OCI-LY1 (cell line): ENCODE data around the gene B3GALNT2.

Experiments used
- H2AFZ ChIP-seq: fragments of 200-600 bp; sonication (generic), shearing (Covaris generic); 2 replicates; pipeline ENCODE4 v1.6.0; 2014; ENCODE audit warnings: antibody characterized with exemption, mild to moderate bottlenecking, low read length
- H3F3A ChIP-seq: fragments of 200-600 bp; sonication (generic), shearing (Covaris generic); 2 replicates; pipeline ENCODE4 v1.6.0; 2014; ENCODE audit warnings: mild to moderate bottlenecking, antibody characterized with exemption, low read length, moderate library complexity; ENCODE audit not compliant: insufficient read depth
- H3K27ac ChIP-seq: fragments of 200-600 bp; sonication (generic); 2 replicates; pipeline ENCODE4 v1.5.1; 2014; ENCODE audit warnings: low read length, mixed run types, mild to moderate bottlenecking, low read depth; ENCODE audit not compliant: poor library complexity, severe bottlenecking
- H3K27me3 ChIP-seq: fragments of 200-600 bp; sonication (generic); 2 replicates; pipeline ENCODE4 v1.6.0; 2014; ENCODE audit warnings: antibody characterized with exemption, mild to moderate bottlenecking, low read length, moderate library complexity; ENCODE audit not compliant: insufficient read depth
- H3K36me3 ChIP-seq: fragments of 200-600 bp; sonication (generic); 2 replicates; pipeline ENCODE4 v1.6.1; 2014; ENCODE audit warnings: mild to moderate bottlenecking, antibody characterized with exemption, low read length, moderate library complexity, mixed read lengths; ENCODE audit not compliant: insufficient read depth
- H3K4me1 ChIP-seq: fragments of 200-600 bp; sonication (generic); 2 replicates; pipeline ENCODE4 v1.5.1; 2014; ENCODE audit warnings: mild to moderate bottlenecking, low read length, moderate library complexity; ENCODE audit not compliant: insufficient read depth, severe bottlenecking
- H3K4me2 ChIP-seq: fragments of 200-600 bp; sonication (generic), shearing (Covaris generic); 2 replicates; pipeline ENCODE4 v1.6.1; 2014; ENCODE audit warnings: low read length
- H3K4me3 ChIP-seq: fragments of 200-600 bp; sonication (generic); 2 replicates; pipeline ENCODE4 v1.5.1; 2014; ENCODE audit warnings: low read length, low read depth, mild to moderate bottlenecking, mixed read lengths; ENCODE audit not compliant: poor library complexity, severe bottlenecking
- H3K79me2 ChIP-seq: fragments of 200-600 bp; shearing (Covaris generic); 2 replicates; pipeline ENCODE4 v1.6.1; 2016; ENCODE audit warnings: mixed run types, low read length, mixed read lengths; ENCODE audit not compliant: insufficient read depth
- H3K9ac ChIP-seq: fragments of 200-600 bp; sonication (generic), shearing (Covaris generic); 2 replicates; pipeline ENCODE4 v1.6.1; 2014; ENCODE audit warnings: mild to moderate bottlenecking, low read length, mixed read lengths
- H3K9me2 ChIP-seq: fragments of 200-600 bp; sonication (generic), shearing (Covaris generic); 2 replicates; pipeline ENCODE4 v1.6.1; 2014; ENCODE audit warnings: low read depth, mild to moderate bottlenecking, low read length, mixed read lengths
- H3K9me3 ChIP-seq: fragments of 200-600 bp; shearing (Covaris generic); 2 replicates; pipeline ENCODE4 v1.6.1; 2014; ENCODE audit warnings: low read length, mixed read lengths
- H4K20me1 ChIP-seq: fragments of 200-600 bp; sonication (generic), shearing (Covaris generic); 2 replicates; pipeline ENCODE4 v1.6.0; 2016; ENCODE audit warnings: mild to moderate bottlenecking, low read length; ENCODE audit not compliant: insufficient read depth
- CTCF ChIP-seq: fragments of 200-600 bp; sonication (generic), shearing (Covaris generic); IDR thresholded peaks from 2 replicates; pipeline ENCODE4 v1.5.1; 2017; ENCODE audit warnings: mild to moderate bottlenecking, antibody characterized with exemption, low read length, moderate library complexity, mixed read lengths
- EZH2 ChIP-seq: fragments of 200-600 bp; sonication (generic), shearing (Covaris generic); IDR thresholded peaks from 2 replicates; pipeline ENCODE4 v1.8.0; 2017; ENCODE audit warnings: borderline replicate concordance, mixed run types, mild to moderate bottlenecking, antibody characterized with exemption, low read length, moderate library complexity, mixed read lengths

Gene B3GALNT2

GRCh38 chr1:235525314-235525713 lies 21.1 kb upstream of the B3GALNT2 start:
- no peak overlapping the region for H2AFZ ChIP-seq
- no peaks in the 10 kb centered on the region for H3K36me3 ChIP-seq
- H3K9me3 ChIP-seq = no peaks in the 10 kb centered on the region
- H3K27me3 ChIP-seq = no peaks in the 10 kb centered on the region
- H3K4me1 ChIP-seq = no peaks in the 10 kb centered on the region
- TF ChIP-seq EZH2 (no peak), CTCF (no peak)
- no peak overlapping the region for H3K4me3 ChIP-seq
- H3K9me2 ChIP-seq = no peaks in the 10 kb centered on the region
- no peak overlapping the region for H3K27ac ChIP-seq
- no peaks in the 10 kb centered on the region for H3K79me2 ChIP-seq
- H3K9ac ChIP-seq = no peak overlapping the region
- H3F3A ChIP-seq = no peaks in the 10 kb centered on the region
- no peaks in the 10 kb centered on the region for H4K20me1 ChIP-seq
- no peak overlapping the region for H3K4me2 ChIP-seq

GRCh38 chr1:235516862-235517446 lies 12.7 kb upstream of the B3GALNT2 start:
- Histone ChIP-seq H4K20me1 (no peaks in the 10 kb centered on the region), H3K27me3 (no peaks in the 10 kb centered on the region), H3K9me3 (no peaks in the 10 kb centered on the region), H3K79me2 (no peaks in the 10 kb centered on the region), H3K36me3 (no peaks in the 10 kb centered on the region), H3K9ac (no peak overlapping the region), H3K4me3 (no peak overlapping the region), H2AFZ (no peak overlapping the region), H3K9me2 (no peaks in the 10 kb centered on the region), H3F3A (no peaks in the 10 kb centered on the region), H3K4me2 (no peak overlapping the region), H3K27ac (no peak overlapping the region), H3K4me1 (no peaks in the 10 kb centered on the region)
- no peak for TF ChIP-seq EZH2
- TF ChIP-seq CTCF = no peak

- H3K79me2 ChIP-seq = no peaks in the 10 kb centered on the region
- H3K27ac ChIP-seq = no peak overlapping the region
- H3F3A ChIP-seq = no peaks in the 10 kb centered on the region
- H3K4me2 ChIP-seq = no peak overlapping the region
- H3K27me3 ChIP-seq = no peaks in the 10 kb centered on the region
- H4K20me1 ChIP-seq = no peaks in the 10 kb centered on the region
- no peaks in the 10 kb centered on the region for H3K9me2 ChIP-seq
- H3K4me3 ChIP-seq = no peak overlapping the region
- H3K9ac ChIP-seq = no peak overlapping the region
- no peak overlapping the region for H2AFZ ChIP-seq
- no peaks in the 10 kb centered on the region for H3K4me1 ChIP-seq
- no peaks in the 10 kb centered on the region for H3K36me3 ChIP-seq
- TF ChIP-seq EZH2 (no peak), CTCF (no peak)
- no peaks in the 10 kb centered on the region for H3K9me3 ChIP-seq
Observed at GRCh38 chr1:235515844-235516512, 11.7 kb upstream of the B3GALNT2 start.
